Adrenal gland (tissue), 5 donors: ENCODE results near the gene CAMSAP1.

Source experiments
- CTCF ChIP-seq, 6 experiments: fragments of 450-650 bp in 4 of 6; fragments of 200-600 bp in 2 of 6; sonication (generic) in 1 of 6; IDR thresholded peaks; 1 replicate in 5 of 6; 2 replicates in 1 of 6; pipeline versions ENCODE4 v1.5.1 to v1.8.0; 2016 to 2021; ENCODE audit warnings: antibody characterized with exemption in 6 of 6, mild to moderate bottlenecking in 2 of 6, moderate library complexity in 1 of 6
- POLR2A ChIP-seq, 2 donors: fragments of 450-650 bp; IDR thresholded peaks; one replicate each; pipeline ENCODE4 v1.6.1; 2017; ENCODE audit warnings: antibody characterized with exemption in 2 of 2, mild to moderate bottlenecking in 2 of 2, moderate library complexity in 1 of 2
- donor health status: DM: no; HTN: no; CAD: no.

GRCh38 chr9:135799261-135799660, 108.1 kb downstream of the CAMSAP1 start:
- TF ChIP-seq CTCF (IDR thresholded peaks at IDR 0.05) (no peak), POLR2A (IDR thresholded peaks at IDR 0.05) (no peak)
